ENCODE results near the gene TSPAN6. TPM values are rescaled to one million over a fixed set of nuclear protein-coding genes. Genes with fewer than 3 reads are reported as not detected.

The TSPAN6 gene, protein sequence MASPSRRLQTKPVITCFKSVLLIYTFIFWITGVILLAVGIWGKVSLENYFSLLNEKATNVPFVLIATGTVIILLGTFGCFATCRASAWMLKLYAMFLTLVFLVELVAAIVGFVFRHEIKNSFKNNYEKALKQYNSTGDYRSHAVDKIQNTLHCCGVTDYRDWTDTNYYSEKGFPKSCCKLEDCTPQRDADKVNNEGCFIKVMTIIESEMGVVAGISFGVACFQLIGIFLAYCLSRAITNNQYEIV
- not detected in 2 replicates for total RNA-seq (2011; cell fraction: chromatin; rRNA removed; ENCODE audit: low replicate concordance)
- total RNA-seq (2011; cell fraction: nucleolus; rRNA removed): not detected in 2 replicates
- 0.38 TPM in 1 of 2 replicates, not detected in the other for total RNA-seq (2011; cell fraction: nucleoplasm; rRNA removed)
- total RNA-seq (2014; rRNA removed): not detected in 2 replicates
- total RNA-seq (2014; rRNA removed; fragmentation: Illumina TruSeq; extraction: Trizol): not detected in 2 replicates
- total RNA-seq (2015; rRNA removed; fragmentation: Illumina TruSeq; extraction: Trizol): not detected in 2 replicates
- 0.11 and 0.27 TPM in 2 replicates for total RNA-seq (2021)
- polyA plus RNA-seq (2011; rRNA removed): 0.22 and 0.68 TPM in 2 replicates
- 0.07 and 0.19 TPM in 2 replicates for polyA plus RNA-seq (2011; cell fraction: cytosol; rRNA removed)
- polyA plus RNA-seq (2011; cell fraction: nucleus; rRNA removed): 0.23 and 0.59 TPM in 2 replicates
- 0.09 and 0.12 TPM in 2 replicates for polyA plus RNA-seq (2012)
- polyA plus RNA-seq (2014; fragmentation: Illumina TruSeq; extraction: Trizol): not detected in 2 replicates
- under 1 TPM in 1 of 2 experiments, not detected in 1; 0.04 TPM for polyA plus RNA-seq (2014; fragmentation: Nextera tagmentation; extraction: Ambion mirVana)
- 0.04 TPM in 1 of 2 replicates, not detected in the other for polyA plus RNA-seq (2014; rRNA removed)
- 0.39 TPM in 1 of 2 replicates, not detected in the other for polyA minus RNA-seq (2011; rRNA and poly(A)+ RNA removed)
- 0.55 TPM in 1 of 2 replicates, not detected in the other for polyA minus RNA-seq (2011; cell fraction: cytosol; rRNA and poly(A)+ RNA removed)
- polyA minus RNA-seq (2011; cell fraction: nucleus; rRNA and poly(A)+ RNA removed): 0.11 and 0.13 TPM in 2 replicates
- not detected for Bru-seq, nascent RNA
- BruChase-seq, experiment 1, labeled RNA remaining after a 2-hour chase: percentile 18 among the genes with signal in this experiment
- BruChase-seq, experiment 2, labeled RNA remaining after a 6-hour chase: percentile 21 among the genes with signal in this experiment
- long read RNA-seq, experiment 1: 0 reads
- long read RNA-seq, experiment 2: 0 reads
- long read RNA-seq, experiment 3, partial matches to known transcripts: 0 of 1 reads
- long read RNA-seq, experiment 3, other reads (novel, unspliced or antisense): 0 of 1 reads

DNA sequence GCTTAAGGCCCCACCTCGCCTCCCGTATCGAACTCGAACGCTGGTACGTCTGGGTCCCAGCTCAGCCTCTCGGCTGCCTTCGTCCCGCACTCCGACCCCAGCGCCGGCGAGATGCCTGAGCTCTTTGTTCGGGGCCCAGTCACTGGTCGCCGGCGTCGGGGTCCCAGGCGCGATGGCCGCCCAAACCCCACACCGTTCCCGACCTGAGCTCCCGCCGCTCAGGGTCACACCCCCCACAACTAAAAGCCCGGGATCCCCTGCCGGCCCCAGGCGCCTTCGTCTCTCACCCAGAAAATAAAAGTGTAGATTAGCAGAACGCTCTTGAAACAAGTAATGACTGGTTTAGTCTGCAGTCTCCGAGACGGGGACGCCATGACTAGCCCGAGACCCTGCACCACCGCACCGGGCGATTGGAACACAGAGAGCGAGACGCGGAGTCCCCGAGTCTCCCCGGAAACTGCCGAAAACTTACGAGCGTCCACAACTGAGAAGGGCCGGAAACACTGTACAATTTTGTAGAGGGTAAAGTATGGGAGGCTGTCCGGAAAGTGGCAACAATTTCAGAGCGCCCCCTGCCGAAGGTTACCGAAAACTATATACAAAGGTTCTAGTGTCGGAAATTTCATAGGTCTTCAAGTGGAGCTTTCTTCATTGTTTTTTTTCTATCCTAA, at the start of gene TSPAN6:
TSPAN6 (minus strand) TSS at position 486 of the 671 bp plus-strand sequence; CDS start at position 374, 112 bp downstream.
- H3K9ac ChIP-seq (ENCODE audit: insufficient read depth in 1 of 2, low read depth in 2 of 2, low read length in 2 of 2): no peak within 1 kb of the TSS
- FAIRE-seq (no peak), ATAC-seq (peak; percentile 42; the same call in 2 of the 3 replicates), DNase-seq (ENCODE audit: extremely low read depth in 1 of 4, low spot score in 3 of 4) (peak in 3 of 4 experiments; percentile 6 to 11 (median 11))
- in situ Hi-C loops (cut with MboI) (no loop called here), intact Hi-C loops (cut with micrococcal nuclease) (no loop called here)
- no peak within 1 kb of the TSS for H3K4me2 ChIP-seq (ENCODE audit: insufficient read depth, low read length)
- no peaks in the 10 kb centered on the region for H3K9me1 ChIP-seq (ENCODE audit: control insufficient read depth, insufficient read depth, low read length)
- no peaks in the 10 kb centered on the region for H3K9me3 ChIP-seq (replicated peaks; ENCODE audit: control insufficient read depth, insufficient read depth, low read depth, low read length)
- H4K20me1 ChIP-seq (replicated peaks; ENCODE audit: control insufficient read depth, insufficient read depth, low read length): no peaks in the 10 kb centered on the region
- no peaks in the 10 kb centered on the region; a peak in 2 of 5 replicates for H3K4me1 ChIP-seq (replicated peaks in 1 of 2; ENCODE audit: control insufficient read depth in 2 of 2, insufficient read depth in 2 of 2, low read length in 2 of 2)
- H3K27ac ChIP-seq (ENCODE audit: extremely low read depth, low read depth, low read length): no peak within 1 kb of the TSS
- POLR2A ChIA-PET: no interaction called here
- CTCF ChIA-PET (ENCODE audit: low intra/inter-chr PET ratio): no interaction called here
- H3K36me3 ChIP-seq (ENCODE audit: control insufficient read depth, insufficient read depth, low read length): no peaks in the 10 kb centered on the region
- TF ChIP-seq MEIS2 (IDR thresholded peaks at IDR 0.05; ENCODE audit: partially characterized antibody): no peak
- TF ChIP-seq, protein P1, sequence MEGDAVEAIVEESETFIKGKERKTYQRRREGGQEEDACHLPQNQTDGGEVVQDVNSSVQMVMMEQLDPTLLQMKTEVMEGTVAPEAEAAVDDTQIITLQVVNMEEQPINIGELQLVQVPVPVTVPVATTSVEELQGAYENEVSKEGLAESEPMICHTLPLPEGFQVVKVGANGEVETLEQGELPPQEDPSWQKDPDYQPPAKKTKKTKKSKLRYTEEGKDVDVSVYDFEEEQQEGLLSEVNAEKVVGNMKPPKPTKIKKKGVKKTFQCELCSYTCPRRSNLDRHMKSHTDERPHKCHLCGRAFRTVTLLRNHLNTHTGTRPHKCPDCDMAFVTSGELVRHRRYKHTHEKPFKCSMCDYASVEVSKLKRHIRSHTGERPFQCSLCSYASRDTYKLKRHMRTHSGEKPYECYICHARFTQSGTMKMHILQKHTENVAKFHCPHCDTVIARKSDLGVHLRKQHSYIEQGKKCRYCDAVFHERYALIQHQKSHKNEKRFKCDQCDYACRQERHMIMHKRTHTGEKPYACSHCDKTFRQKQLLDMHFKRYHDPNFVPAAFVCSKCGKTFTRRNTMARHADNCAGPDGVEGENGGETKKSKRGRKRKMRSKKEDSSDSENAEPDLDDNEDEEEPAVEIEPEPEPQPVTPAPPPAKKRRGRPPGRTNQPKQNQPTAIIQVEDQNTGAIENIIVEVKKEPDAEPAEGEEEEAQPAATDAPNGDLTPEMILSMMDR (IDR thresholded peaks at IDR 0.05 in 2 of 3, conservative IDR thresholded peaks at IDR 0.05 in 1 of 3; ENCODE audit: insufficient read depth in 2 of 3, low read depth in 1 of 3, low read length in 3 of 3): peak in 2 of 3 experiments; percentile 21 to 29; a peak in 2 of 6 replicates
- TF ChIP-seq ZBTB34 (CRISPR knock-in tag; IDR thresholded peaks at IDR 0.05): no peak
- TF ChIP-seq ARID2 (IDR thresholded peaks at IDR 0.05): no peak
- TF ChIP-seq PRDM10 (IDR thresholded peaks at IDR 0.05; ENCODE audit: partially characterized antibody): no peak
- H3K27me3 ChIP-seq (ENCODE audit: control insufficient read depth in 2 of 2, insufficient read depth in 2 of 2, low read length in 2 of 2): no peaks in the 10 kb centered on the region; a peak in 1 of 5 replicates
- 30% methylated on average over 18 of the region's 51 CpGs for WGBS (ENCODE audit: insufficient coverage, low coverage, missing lambda C conversion rate)
- no peak within 1 kb of the TSS for H3K4me3 ChIP-seq
- BruUV-seq (replicated peaks): no TSS peak
- no peak within 1 kb of the TSS for H2AFZ ChIP-seq (ENCODE audit: low read depth, low read length)
- no peaks in the 10 kb centered on the region for H3K79me2 ChIP-seq (ENCODE audit: control insufficient read depth, insufficient read depth, low read length)
